Cardiac muscle cell (in vitro differentiated cells and primary cell): ENCODE data around the gene PRKAR1B. TPM values are rescaled to one million over a fixed set of nuclear protein-coding genes. Genes with fewer than 3 reads are reported as not detected.

Experiments used
- DNase-seq, 2 donors: peaks; one replicate each; pipeline versions ENCODE4 v3.0.0 to v3.0.0-alpha.2; 2010 to 2017; ENCODE audit warnings: low read depth in 1 of 2, low spot score in 1 of 2
- H3K27ac ChIP-seq: fragments of 200-600 bp; sonication (generic); 2 replicates; pipeline ENCODE4 v1.5.1; 2016
- H3K27me3 ChIP-seq: fragments of 200-600 bp; sonication (generic); 2 replicates; pipeline ENCODE4 v1.6.0; 2016; ENCODE audit warnings: control low read depth
- H3K36me3 ChIP-seq: fragments of 200-600 bp; sonication (generic); 2 replicates; pipeline ENCODE4 v1.5.1; 2016; ENCODE audit warnings: control low read depth
- H3K4me1 ChIP-seq: fragments of 200-600 bp; sonication (generic); 2 replicates; pipeline ENCODE4 v1.8.1; 2017; ENCODE audit warnings: low read depth, mild to moderate bottlenecking, mixed run types
- H3K4me3 ChIP-seq: fragments of 200-600 bp; sonication (generic); 2 replicates; pipeline ENCODE4 v1.5.1; 2016; ENCODE audit warnings: mild to moderate bottlenecking
- H3K9me3 ChIP-seq: fragments of 200-600 bp; sonication (generic); 2 replicates; pipeline ENCODE4 v1.5.1; 2017; ENCODE audit warnings: low read depth, mild to moderate bottlenecking, control low read depth
- CTCF ChIP-seq: IDR thresholded peaks from 2 replicates; pipeline ENCODE4 v1.5.1; 2012; ENCODE audit warnings: low read depth, mild to moderate bottlenecking, low read length
- polyA plus RNA-seq: library from polyadenylated mRNA; unstranded; fragments of >200 nt; fragmentation: Nextera tagmentation; extraction: Ambion mirVana; gene quantifications from 2 replicates; pipeline ENCODE4 v1.2.1, GENCODE V29; 2016
- total RNA-seq: library from RNA; depleted of rRNA; stranded (reverse); fragments of >200 nt; gene quantifications from 2 replicates; pipeline ENCODE4 v1.2.3, GENCODE V29; 2016

The PRKAR1B gene
- total and polyA plus RNA-seq, 2 experiments from 2014 or later: 32.8 to 40.2 TPM

GRCh38 chr7:589781-590575 lies 137.1 kb downstream of the PRKAR1B start:
- TF ChIP-seq CTCF: no peak
- Histone ChIP-seq H3K9me3 (no peaks in the 10 kb centered on the region), H3K27ac (no peak overlapping the region), H3K4me1 (no peaks in the 10 kb centered on the region), H3K36me3 (no peaks in the 10 kb centered on the region), H3K4me3 (no peak overlapping the region), H3K27me3 (no peaks in the 10 kb centered on the region)
- no peak for DNase-seq

GRCh38 chr7:587767-588166 lies 139.3 kb downstream of the PRKAR1B start:
- peak in 1 of 2 donors; percentile 59 for DNase-seq
- no peak for TF ChIP-seq CTCF
- no peaks in the 10 kb centered on the region for H3K4me1 ChIP-seq
- H3K9me3 ChIP-seq: no peaks in the 10 kb centered on the region
- no peak overlapping the region for H3K27ac ChIP-seq
- H3K4me3 ChIP-seq: no peak overlapping the region
- H3K27me3 ChIP-seq: no peaks in the 10 kb centered on the region
- H3K36me3 ChIP-seq: no peaks in the 10 kb centered on the region

- no peak overlapping the region for H3K27ac ChIP-seq
- no peak for TF ChIP-seq CTCF
Measured at GRCh38 chr7:586494-586893, 140.6 kb downstream of the PRKAR1B start.

GRCh38 chr7:585873-586272 lies 141.2 kb downstream of the PRKAR1B start:
- Histone ChIP-seq H3K4me1 (no peaks in the 10 kb centered on the region), H3K9me3 (no peaks in the 10 kb centered on the region), H3K27ac (no peak overlapping the region), H3K27me3 (no peaks in the 10 kb centered on the region), H3K36me3 (no peaks in the 10 kb centered on the region), H3K4me3 (no peak overlapping the region)
- no peak for DNase-seq
- TF ChIP-seq CTCF: no peak

More at GRCh38 chr7:586494-586893, 140.6 kb downstream of the PRKAR1B start:
- Histone ChIP-seq H3K4me1 (no peaks in the 10 kb centered on the region), H3K36me3 (no peaks in the 10 kb centered on the region), H3K9me3 (no peaks in the 10 kb centered on the region), H3K4me3 (no peak overlapping the region), H3K27me3 (no peaks in the 10 kb centered on the region)
- no peak for DNase-seq

GRCh38 chr7:585229-585711 lies 141.8 kb downstream of the PRKAR1B start:
- H3K4me3 ChIP-seq: no peak overlapping the region
- DNase-seq: peak in 1 of 2 donors; percentile 55
- H3K36me3 ChIP-seq: no peaks in the 10 kb centered on the region
- no peak for TF ChIP-seq CTCF
- no peaks in the 10 kb centered on the region for H3K27me3 ChIP-seq
- no peak overlapping the region for H3K27ac ChIP-seq
- no peaks in the 10 kb centered on the region for H3K9me3 ChIP-seq
- no peaks in the 10 kb centered on the region for H3K4me1 ChIP-seq
